Measurements from ENCODE around the gene RPL27. TPM values are rescaled to one million over a fixed set of nuclear protein-coding genes. Genes with fewer than 3 reads are reported as not detected.
A peak's percentile ranks its signal among the peaks of the same experiment; 100 is the strongest.
"Not testable (repeated sequence)": the region's sequence is repeated elsewhere in the genome, so short reads cannot be mapped to it uniquely, and the experiment has no call there.

The RPL27 gene
- total RNA-seq (2014; rRNA removed): 676 and 967 TPM in 2 replicates
- polyA plus RNA-seq (2012): 4,333 TPM

- peak; percentile 100 for DNase-seq (ENCODE audit: low read depth)
These were observed at the start of gene RPL27 for GRCh38 chr17:42997984-42998938. RPL27 (plus strand) TSS chr17:42998419; CDS start chr17:42998751, 332 bp downstream.

- no peak for DNase-seq (ENCODE audit: low read depth)
These were observed 48.0 kb upstream of the RPL27 start for GRCh38 chr17:42950044-42950783.

- DNase-seq (ENCODE audit: low read depth): no peak
These were observed 44.5 kb upstream of the RPL27 start for GRCh38 chr17:42953669-42954068.

GRCh38 chr17:42964161-42964932, 33.9 kb upstream of the RPL27 start, which contains the start of gene AARSD1:
AARSD1 (minus strand) TSS chr17:42964454; CDS start chr17:42964440, 14 bp downstream.
- peak; percentile 88 for DNase-seq (ENCODE audit: low read depth)

GRCh38 chr17:42967925-42968324, 30.3 kb upstream of the RPL27 start:
- no peak for DNase-seq (ENCODE audit: low read depth)

- peak; percentile 22 for DNase-seq (ENCODE audit: low read depth)
These were observed 29.1 kb upstream of the RPL27 start for GRCh38 chr17:42969001-42969581.

- DNase-seq (ENCODE audit: low read depth): no peak
These were observed 26.6 kb upstream of the RPL27 start for GRCh38 chr17:42971589-42971988.

- not testable (repeated sequence) for DNase-seq (ENCODE audit: low read depth)
These were observed 24.9 kb upstream of the RPL27 start for GRCh38 chr17:42973323-42973722.

- DNase-seq (ENCODE audit: low read depth): no peak
These were observed 23.0 kb upstream of the RPL27 start for GRCh38 chr17:42975265-42975664.

GRCh38 chr17:42975701-42976100, 22.5 kb upstream of the RPL27 start:
- DNase-seq (ENCODE audit: low read depth): not testable (repeated sequence)

GRCh38 chr17:42979511-42980273, 18.5 kb upstream of the RPL27 start, which contains the start of gene PTGES3L:
PTGES3L (minus strand) TSS chr17:42980080; CDS start chr17:42980053, 27 bp downstream.
- peak; percentile 81 for DNase-seq (ENCODE audit: low read depth)

- DNase-seq (ENCODE audit: low read depth): peak; percentile 82
These were observed 17.9 kb upstream of the RPL27 start, which contains the start of gene RUNDC1 for GRCh38 chr17:42980274-42980765. RUNDC1 (plus strand) TSS chr17:42980565; CDS start chr17:42980577, 12 bp downstream.

GRCh38 chr17:42980766-42981397, 17.3 kb upstream of the RPL27 start:
- peak; percentile 40 for DNase-seq (ENCODE audit: low read depth)

- no peak for DNase-seq (ENCODE audit: low read depth)
These were observed 16.0 kb upstream of the RPL27 start for GRCh38 chr17:42982266-42982665.

- DNase-seq (ENCODE audit: low read depth): no peak
These were observed 13.0 kb upstream of the RPL27 start for GRCh38 chr17:42985225-42985624.

GRCh38 chr17:42989141-42989540, 9.1 kb upstream of the RPL27 start:
- DNase-seq (ENCODE audit: low read depth): no peak

- peak; percentile 55 for DNase-seq (ENCODE audit: low read depth)
These were observed 8.2 kb upstream of the RPL27 start for GRCh38 chr17:42989726-42990652.

- no peak for DNase-seq (ENCODE audit: low read depth)
These were observed 6.7 kb upstream of the RPL27 start for GRCh38 chr17:42991471-42991870.
